ENCODE measurements around the gene ABCC1.

GRCh38 chr16:16033208-16033717 is 83.8 kb downstream of the ABCC1 start:
- no peak for TF ChIP-seq CTCF (IDR thresholded peaks at IDR 0.05; ENCODE audit: low read depth, low read length)
- TF ChIP-seq EZH2phosphoT487 (IDR thresholded peaks at IDR 0.05; ENCODE audit: low read depth) = no peak
